IMR-90 (cell line): Measurements from ENCODE around the gene SBK3.
"Not testable (repeated sequence)": the region's sequence is repeated elsewhere in the genome, so short reads cannot be mapped to it uniquely, and the experiment has no call there.

Source experiments
- BHLHE40 ChIP-seq: fragments of 150-350 bp; IDR thresholded peaks from 2 replicates; pipeline ENCODE4 v1.6.1; 2016; ENCODE audit warnings: mild to moderate bottlenecking, low read depth, low read length
- CEBPB ChIP-seq: IDR thresholded peaks from 2 replicates; pipeline ENCODE4 v1.6.1; 2012; ENCODE audit warnings: low read depth, low read length, improper control_type of control experiment
- CTCF ChIP-seq: conservative IDR thresholded peaks from 2 replicates; pipeline ENCODE4 v1.5.1; 2012; ENCODE audit warnings: mild to moderate bottlenecking, low read depth, low read length, improper control_type of control experiment
- MAFK ChIP-seq: IDR thresholded peaks from 2 replicates; pipeline ENCODE4 v1.6.1; 2012; ENCODE audit warnings: low read depth, low read length, improper control_type of control experiment
- MAZ ChIP-seq: IDR thresholded peaks from 2 replicates; pipeline ENCODE4 v1.6.1; 2012; ENCODE audit warnings: low read depth, mild to moderate bottlenecking, low read length, improper control_type of control experiment, moderate library complexity, borderline replicate concordance
- MXI1 ChIP-seq: IDR thresholded peaks from 2 replicates; pipeline ENCODE4 v1.6.1; 2012; ENCODE audit warnings: low read depth, mild to moderate bottlenecking, low read length, moderate library complexity, borderline replicate concordance
- POLR2A ChIP-seq: IDR thresholded peaks from 2 replicates; pipeline ENCODE4 v1.6.1; 2012; ENCODE audit warnings: mild to moderate bottlenecking, low read depth, low read length
- RCOR1 ChIP-seq: IDR thresholded peaks from 2 replicates; pipeline ENCODE4 v1.6.1; 2012; ENCODE audit warnings: mild to moderate bottlenecking, low read length, improper control_type of control experiment; ENCODE audit not compliant: insufficient replicate concordance
- RFX5 ChIP-seq: IDR thresholded peaks from 2 replicates; pipeline ENCODE4 v1.8.0; 2012; ENCODE audit warnings: low read depth, mild to moderate bottlenecking, low read length, moderate library complexity
- SMC3 ChIP-seq: fragments of 150-350 bp; IDR thresholded peaks from 2 replicates; pipeline ENCODE4 v1.6.1; 2016; ENCODE audit warnings: low read depth, mild to moderate bottlenecking, antibody characterized with exemption, low read length, moderate library complexity
- USF2 ChIP-seq: fragments of 150-350 bp; IDR thresholded peaks from 2 replicates; pipeline ENCODE4 v1.6.1; 2017; ENCODE audit warnings: mild to moderate bottlenecking, antibody characterized with exemption, low read length, low read depth

- not testable (repeated sequence) for TF ChIP-seq CTCF, CEBPB, USF2, POLR2A, MAZ, SMC3, BHLHE40, RFX5, MAFK, MXI1, RCOR1
These were observed 48.5 kb downstream of the SBK3 start for GRCh38 chr19:55496820-55497219.
